Gastroesophageal sphincter (tissue), 3 donors: Measurements from ENCODE around the gene TBC1D19.

Source experiments
- CTCF ChIP-seq, 4 experiments: fragments of 200-600 bp in 2 of 4; fragments of 450-650 bp in 2 of 4; sonication (generic) in 1 of 4; IDR thresholded peaks; one replicate each; pipeline ENCODE4 v1.5.1; 2017 to 2019; ENCODE audit warnings: antibody characterized with exemption in 4 of 4, mild to moderate bottlenecking in 2 of 4, moderate library complexity in 2 of 4
- EP300 ChIP-seq: sonication (generic); formaldehyde crosslinking; IDR thresholded peaks from one replicate; pipeline ENCODE4 v1.6.1; 2017; ENCODE audit warnings: antibody characterized with exemption, mild to moderate bottlenecking
- POLR2A ChIP-seq, 2 donors: fragments of 450-650 bp; IDR thresholded peaks; one replicate each; pipeline ENCODE4 v1.6.1; 2017; ENCODE audit warnings: antibody characterized with exemption in 2 of 2, mild to moderate bottlenecking in 2 of 2, moderate library complexity in 1 of 2

- TF ChIP-seq CTCF (IDR thresholded peaks at IDR 0.05) (no peak), POLR2A (IDR thresholded peaks at IDR 0.05) (no peak), EP300 (no peak)
Observed at GRCh38 chr4:26729027-26729426, 145.1 kb downstream of the TBC1D19 start.
